H1 (cell line): ENCODE measurements around the gene WDR1.

Source experiments
- CEBPB ChIP-seq: IDR thresholded peaks from 2 replicates; pipeline ENCODE4 v1.6.1; 2012; ENCODE audit warnings: low read depth, low read length
- CTCF ChIP-seq, 3 experiments: IDR thresholded peaks; 1 replicate in 2 of 3; 2 replicates in 1 of 3; pipeline versions ENCODE4 v1.5.1 to v1.6.1; 2011; ENCODE audit warnings: low read length in 3 of 3, mild to moderate bottlenecking in 3 of 3, inconsistent platforms in 2 of 3, low read depth in 1 of 3, moderate library complexity in 1 of 3; ENCODE audit not compliant: insufficient read depth in 1 of 3; ENCODE audit errors: control extremely low read depth in 1 of 3
- EP300 ChIP-seq, 2 experiments: IDR thresholded peaks; 1 replicate in 1 of 2; 2 replicates in 1 of 2; pipeline ENCODE4 v1.6.1; 2011 to 2012; ENCODE audit warnings: low read depth in 2 of 2, low read length in 2 of 2, mild to moderate bottlenecking in 2 of 2, borderline replicate concordance in 1 of 2, inconsistent platforms in 1 of 2, moderate library complexity in 1 of 2
- EZH2 ChIP-seq: fragments of 200-600 bp; sonication (generic); IDR thresholded peaks from 2 replicates; pipeline ENCODE4 v1.7.1; 2012; ENCODE audit warnings: low read depth, mild to moderate bottlenecking, moderate library complexity, low read length, inconsistent platforms; ENCODE audit not compliant: severe bottlenecking
- HDAC2 ChIP-seq, 2 experiments: fragments of 300-600 bp in 1 of 2; sonication (generic) in 1 of 2; IDR thresholded peaks; 2 replicates each; pipeline ENCODE4 v1.6.1; 2011 to 2012; ENCODE audit warnings: low read depth in 2 of 2, low read length in 2 of 2, mild to moderate bottlenecking in 2 of 2, moderate library complexity in 2 of 2, borderline replicate concordance in 1 of 2, inconsistent platforms in 1 of 2
- JUN ChIP-seq: IDR thresholded peaks from 2 replicates; pipeline ENCODE4 v1.6.1; 2011; ENCODE audit warnings: low read depth, mild to moderate bottlenecking, improper control_type of control experiment, low read length
- RAD21 ChIP-seq, 2 experiments: IDR thresholded peaks in 1 of 2; conservative IDR thresholded peaks in 1 of 2; 2 replicates each; pipeline ENCODE4 v1.6.1; 2011; ENCODE audit warnings: low read depth in 2 of 2, low read length in 2 of 2, improper control_type of control experiment in 1 of 2, inconsistent platforms in 1 of 2, mild to moderate bottlenecking in 1 of 2, moderate library complexity in 1 of 2
- TEAD4 ChIP-seq: IDR thresholded peaks from 2 replicates; pipeline ENCODE4 v1.6.1; 2012; ENCODE audit warnings: low read depth, low read length, inconsistent platforms, mixed read lengths

- TF ChIP-seq CTCF (IDR thresholded peaks at IDR 0.05; ENCODE audit: control extremely low read depth in 1 of 3, insufficient read depth in 1 of 3, low read depth in 1 of 3, low read length in 3 of 3) (no peak), TEAD4 (no peak), CEBPB (no peak), RAD21 (IDR thresholded peaks at IDR 0.05 in 1 of 2, conservative IDR thresholded peaks at IDR 0.05 in 1 of 2; ENCODE audit: low read depth in 2 of 2, low read length in 2 of 2) (no peak), HDAC2 (IDR thresholded peaks at IDR 0.05; ENCODE audit: borderline replicate concordance in 1 of 2, low read depth in 2 of 2, low read length in 2 of 2) (no peak), EP300 (IDR thresholded peaks at IDR 0.05; ENCODE audit: borderline replicate concordance in 1 of 2, low read depth in 2 of 2, low read length in 2 of 2) (no peak), EZH2 (no peak), JUN (no peak)
These were observed 17.5 kb upstream of the WDR1 start for GRCh38 chr4:10134141-10134540.
